CD8-positive, alpha-beta memory T cell (primary cell): ENCODE measurements around the gene CTSL. TPM values are rescaled to one million over a fixed set of nuclear protein-coding genes. Genes with fewer than 3 reads are reported as not detected.
A peak's percentile ranks its signal among the peaks of the same experiment; 100 is the strongest.

Source experiments
- CTCF ChIA-PET: fragments of 350-600 bp; sonication (Branson Sonifier 250); formaldehyde crosslinking; loops from one replicate; lab custom pipeline; 2021; ENCODE audit warnings: antibody characterized with exemption; lab: Charles Lee
- POLR2A ChIA-PET: fragments of 350-600 bp; sonication (Branson Sonifier 250); formaldehyde crosslinking; loops from one replicate; lab custom pipeline; 2021; ENCODE audit warnings: antibody characterized with exemption; lab: Charles Lee
- DNase-seq, 5 donors: peaks; one replicate each; pipeline versions ENCODE4 v3.0.0 to v3.0.0-alpha.2; 2020 to 2022; ENCODE audit warnings: mixed read lengths in 1 of 5
- H3K27ac ChIP-seq: one replicate; pipeline ENCODE4 v1.7.0; 2013; ENCODE audit warnings: low read depth, mild to moderate bottlenecking, low read length, moderate library complexity
- H3K27me3 ChIP-seq: 2 replicates; pipeline ENCODE4 v1.7.0; 2013; ENCODE audit warnings: low read length, mild to moderate bottlenecking; ENCODE audit not compliant: insufficient read depth, poor library complexity, severe bottlenecking
- H3K36me3 ChIP-seq: 2 replicates; pipeline ENCODE4 v1.7.0; 2013; ENCODE audit warnings: mild to moderate bottlenecking, low read length, moderate library complexity; ENCODE audit not compliant: insufficient read depth
- H3K4me1 ChIP-seq: 2 replicates; pipeline ENCODE4 v1.7.0; 2013; ENCODE audit warnings: mild to moderate bottlenecking, low read length, moderate library complexity; ENCODE audit not compliant: insufficient read depth
- H3K4me3 ChIP-seq: 2 replicates; pipeline ENCODE4 v1.7.0; 2013; ENCODE audit warnings: mild to moderate bottlenecking, low read length
- H3K9me3 ChIP-seq: 2 replicates; pipeline ENCODE4 v1.7.0; 2013; ENCODE audit warnings: mild to moderate bottlenecking, low read length
- H3K27ac Mint-ChIP-seq, 8 donors: one replicate each; pipeline ENCODE4 v1.8.0; 2020 to 2021; ENCODE audit warnings: mixed read lengths in 8 of 8, mild to moderate bottlenecking in 6 of 8, inconsistent platforms in 3 of 8, moderate library complexity in 3 of 8
- H3K27me3 Mint-ChIP-seq, 2 donors: one replicate each; pipeline ENCODE4 v1.8.0; 2020 to 2021; ENCODE audit warnings: mixed read lengths in 2 of 2, mild to moderate bottlenecking in 1 of 2, moderate library complexity in 1 of 2
- H3K36me3 Mint-ChIP-seq, 3 donors: one replicate each; pipeline ENCODE4 v1.8.0; 2020 to 2021; ENCODE audit warnings: mixed read lengths in 3 of 3, inconsistent platforms in 1 of 3, mild to moderate bottlenecking in 1 of 3
- H3K4me1 Mint-ChIP-seq, 3 donors: one replicate each; pipeline ENCODE4 v1.8.0; 2020 to 2021; ENCODE audit warnings: mixed read lengths in 3 of 3, inconsistent platforms in 1 of 3, mild to moderate bottlenecking in 1 of 3
- H3K4me3 Mint-ChIP-seq, 7 donors: one replicate each; pipeline ENCODE4 v1.8.0; 2020 to 2021; ENCODE audit warnings: mixed read lengths in 7 of 7, mild to moderate bottlenecking in 6 of 7, moderate library complexity in 4 of 7, inconsistent platforms in 2 of 7
- H3K9me3 Mint-ChIP-seq, 5 donors: one replicate each; pipeline ENCODE4 v1.8.0; 2020 to 2022; ENCODE audit warnings: mixed read lengths in 5 of 5, mild to moderate bottlenecking in 3 of 5, moderate library complexity in 2 of 5, inconsistent platforms in 1 of 5
- polyA plus RNA-seq: library from polyadenylated mRNA; unstranded; fragments of 300-500 nt; fragmentation: Illumina TruSeq; gene quantifications from one replicate; pipeline ENCODE4 v1.2.3, GENCODE V29; 2021
- total RNA-seq, 2 experiments: library from RNA; stranded (reverse); gene quantifications; one replicate each; pipeline ENCODE4 v1.2.3, GENCODE V29; 2021

The CTSL gene
- total and polyA plus RNA-seq, 3 experiments from 2014 or later = 0.82 to 10.7 (median 8.8) TPM

- no peak overlapping the region for H3K27ac ChIP-seq
- H3K36me3 Mint-ChIP-seq = no peaks in the 10 kb centered on the region
- no peak overlapping the region for H3K27ac Mint-ChIP-seq
- H3K9me3 Mint-ChIP-seq = peaks cover 5 to 17% (median 9%) of the 10 kb centered on the region in 5 donors
- H3K4me1 ChIP-seq = no peaks in the 10 kb centered on the region
- no peaks in the 10 kb centered on the region for H3K36me3 ChIP-seq
- ChIA-PET CTCF (no interaction called here), POLR2A (no interaction called here)
- peaks cover 6% of the 10 kb centered on the region for H3K9me3 ChIP-seq
- no peak for DNase-seq
- no peak overlapping the region for H3K4me3 ChIP-seq
- H3K4me1 Mint-ChIP-seq = no peaks in the 10 kb centered on the region
- peaks cover 0 to 3% of the 10 kb centered on the region in 2 donors for H3K27me3 Mint-ChIP-seq
- no peaks in the 10 kb centered on the region for H3K27me3 ChIP-seq
- no peak overlapping the region for H3K4me3 Mint-ChIP-seq
Measured at GRCh38 chr9:87695523-87695922, 30.4 kb upstream of the CTSL start.

GRCh38 chr9:87696641-87697040, 29.3 kb upstream of the CTSL start:
- no peaks in the 10 kb centered on the region for H3K36me3 Mint-ChIP-seq
- H3K27ac ChIP-seq = no peak overlapping the region

GRCh38 chr9:87698069-87698809, 27.7 kb upstream of the CTSL start:
- no peak overlapping the region for H3K27ac ChIP-seq
- H3K9me3 ChIP-seq = peaks cover 6% of the 10 kb centered on the region
- Mint-ChIP-seq H3K9me3 (peaks cover 5 to 7% (median 5%) of the 10 kb centered on the region in 5 donors), H3K27ac (peak overlapping the region in 1 of 8 donors; percentile 8), H3K36me3 (no peaks in the 10 kb centered on the region), H3K4me3 (no peak overlapping the region), H3K4me1 (no peaks in the 10 kb centered on the region), H3K27me3 (peaks cover 0 to 3% of the 10 kb centered on the region in 2 donors)
- ChIA-PET CTCF (no interaction called here), POLR2A (no interaction called here)
- H3K4me3 ChIP-seq = no peak overlapping the region
- H3K36me3 ChIP-seq = no peaks in the 10 kb centered on the region
- no peaks in the 10 kb centered on the region for H3K27me3 ChIP-seq
- H3K4me1 ChIP-seq = no peaks in the 10 kb centered on the region
- no peak for DNase-seq

More at GRCh38 chr9:87696641-87697040, 29.3 kb upstream of the CTSL start:
- peaks cover 0 to 3% of the 10 kb centered on the region in 2 donors for H3K27me3 Mint-ChIP-seq
- Histone ChIP-seq H3K9me3 (peaks cover 6% of the 10 kb centered on the region), H3K36me3 (no peaks in the 10 kb centered on the region), H3K27me3 (no peaks in the 10 kb centered on the region), H3K4me3 (no peak overlapping the region), H3K4me1 (no peaks in the 10 kb centered on the region)
- no peak overlapping the region for H3K27ac Mint-ChIP-seq
- DNase-seq = no peak
- H3K4me3 Mint-ChIP-seq = no peak overlapping the region
- POLR2A ChIA-PET = no interaction called here
- CTCF ChIA-PET = no interaction called here
- peaks cover 5 to 17% (median 9%) of the 10 kb centered on the region in 5 donors for H3K9me3 Mint-ChIP-seq
- no peaks in the 10 kb centered on the region for H3K4me1 Mint-ChIP-seq

GRCh38 chr9:87699835-87700234, 26.1 kb upstream of the CTSL start:
- no peaks in the 10 kb centered on the region for H3K9me3 ChIP-seq
- H3K4me3 ChIP-seq = no peak overlapping the region
- Mint-ChIP-seq H3K27ac (no peak overlapping the region), H3K36me3 (no peaks in the 10 kb centered on the region), H3K9me3 (no peaks in the 10 kb centered on the region), H3K4me3 (no peak overlapping the region), H3K4me1 (no peaks in the 10 kb centered on the region), H3K27me3 (peaks cover 0 to 3% of the 10 kb centered on the region in 2 donors)
- DNase-seq = no peak
- ChIA-PET CTCF (no interaction called here), POLR2A (no interaction called here)
- no peaks in the 10 kb centered on the region for H3K36me3 ChIP-seq
- H3K4me1 ChIP-seq = no peaks in the 10 kb centered on the region
- H3K27me3 ChIP-seq = no peaks in the 10 kb centered on the region
- no peak overlapping the region for H3K27ac ChIP-seq

- H3K4me1 Mint-ChIP-seq = no peaks in the 10 kb centered on the region
- H3K27ac Mint-ChIP-seq = no peak overlapping the region
- no peak overlapping the region for H3K4me3 Mint-ChIP-seq
- no peaks in the 10 kb centered on the region for H3K36me3 Mint-ChIP-seq
- H3K36me3 ChIP-seq = no peaks in the 10 kb centered on the region
- no peak overlapping the region for H3K27ac ChIP-seq
- no peak for DNase-seq
- no peaks in the 10 kb centered on the region for H3K9me3 Mint-ChIP-seq
- H3K4me1 ChIP-seq = no peaks in the 10 kb centered on the region
- no peaks in the 10 kb centered on the region for H3K27me3 Mint-ChIP-seq
- no peak overlapping the region for H3K4me3 ChIP-seq
- CTCF ChIA-PET = no interaction called here
- H3K9me3 ChIP-seq = no peaks in the 10 kb centered on the region
- POLR2A ChIA-PET = no interaction called here
- H3K27me3 ChIP-seq = no peaks in the 10 kb centered on the region
Measured at GRCh38 chr9:87701491-87701890, 24.4 kb upstream of the CTSL start.

DNA sequence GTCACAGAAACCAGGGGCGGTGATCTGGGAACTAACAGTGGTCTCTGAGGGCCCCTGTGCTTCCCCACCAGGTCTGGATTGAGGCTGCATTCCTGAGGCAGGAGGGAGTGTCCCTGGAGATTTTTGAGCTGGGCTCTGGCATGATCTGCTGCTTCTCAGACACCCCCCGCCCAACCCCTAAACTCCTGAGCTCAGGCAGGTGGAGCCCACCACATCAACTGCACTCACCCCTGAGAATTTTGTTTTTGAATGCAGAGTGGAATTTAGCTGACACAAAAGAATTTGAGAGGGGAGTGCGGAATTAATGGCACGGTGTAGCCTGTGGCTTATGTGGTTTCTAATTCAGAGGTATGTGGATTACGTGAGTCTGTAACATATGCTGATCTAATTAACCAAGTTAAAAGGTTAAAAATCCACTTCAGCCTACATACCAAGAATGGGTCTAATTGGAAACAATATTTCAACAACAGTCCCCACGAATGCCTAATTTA, 23.9 kb upstream of the CTSL start:
- no peaks in the 10 kb centered on the region for H3K9me3 Mint-ChIP-seq
- H3K9me3 ChIP-seq = no peaks in the 10 kb centered on the region
- no peaks in the 10 kb centered on the region for H3K4me1 ChIP-seq
- no peaks in the 10 kb centered on the region for H3K36me3 Mint-ChIP-seq
- ChIA-PET POLR2A (no interaction called here), CTCF (no interaction called here)
- no peak overlapping the region for H3K27ac ChIP-seq
- H3K27me3 Mint-ChIP-seq = no peaks in the 10 kb centered on the region
- H3K4me1 Mint-ChIP-seq = no peaks in the 10 kb centered on the region
- H3K36me3 ChIP-seq = no peaks in the 10 kb centered on the region
- no peak overlapping the region for H3K4me3 Mint-ChIP-seq
- H3K4me3 ChIP-seq = no peak overlapping the region
- no peak overlapping the region for H3K27ac Mint-ChIP-seq
- H3K27me3 ChIP-seq = no peaks in the 10 kb centered on the region
- DNase-seq = no peak

- no peaks in the 10 kb centered on the region for H3K36me3 ChIP-seq
- no peaks in the 10 kb centered on the region for H3K9me3 ChIP-seq
- H3K4me1 ChIP-seq = peaks cover 8% of the 10 kb centered on the region
- ChIA-PET POLR2A (no interaction called here), CTCF (no interaction called here)
- H3K4me1 Mint-ChIP-seq = peaks cover 0 to 3% (median 0%) of the 10 kb centered on the region in 3 donors
- no peak overlapping the region for H3K27ac Mint-ChIP-seq
- H3K27ac ChIP-seq = no peak overlapping the region
- H3K4me3 ChIP-seq = no peak overlapping the region
- no peak for DNase-seq
- H3K36me3 Mint-ChIP-seq = no peaks in the 10 kb centered on the region
- H3K27me3 Mint-ChIP-seq = no peaks in the 10 kb centered on the region
- H3K9me3 Mint-ChIP-seq = no peaks in the 10 kb centered on the region
- H3K4me3 Mint-ChIP-seq = no peak overlapping the region
- no peaks in the 10 kb centered on the region for H3K27me3 ChIP-seq
Measured at GRCh38 chr9:87702921-87703320, 23.0 kb upstream of the CTSL start.

DNA sequence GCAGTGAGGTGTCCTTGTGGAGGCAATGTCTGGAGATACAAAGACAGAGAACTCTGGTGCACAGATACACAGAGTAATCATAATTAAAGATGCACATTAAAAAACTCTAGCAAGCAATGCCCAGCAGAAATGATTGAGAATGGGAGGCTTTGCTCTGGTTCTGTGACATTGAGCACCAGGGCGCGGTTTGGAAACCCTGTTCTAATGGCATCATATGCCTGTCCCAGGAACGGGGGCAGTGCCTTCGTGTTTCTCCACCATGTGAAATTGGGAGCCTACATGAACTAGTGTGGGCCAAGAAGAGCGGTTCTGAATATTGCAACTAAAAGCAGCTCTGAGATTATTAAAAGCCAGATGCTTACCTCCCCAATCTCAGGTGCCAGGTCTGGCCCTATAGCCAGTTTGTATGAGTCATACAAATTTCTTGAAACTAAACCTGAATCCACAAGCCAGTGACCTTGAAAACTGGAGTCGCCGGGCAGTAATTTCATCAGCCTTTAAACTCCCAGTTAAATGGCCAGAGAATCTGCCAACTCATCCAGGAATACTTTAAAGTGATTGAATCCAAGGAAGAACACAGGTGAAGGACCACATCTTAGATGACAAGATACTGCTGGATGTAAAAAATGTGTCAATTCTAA, 22.2 kb upstream of the CTSL start:
- Histone ChIP-seq H3K4me1 (peaks cover 13% of the 10 kb centered on the region), H3K36me3 (no peaks in the 10 kb centered on the region), H3K27me3 (no peaks in the 10 kb centered on the region), H3K4me3 (no peak overlapping the region), H3K9me3 (no peaks in the 10 kb centered on the region), H3K27ac (no peak overlapping the region)
- Mint-ChIP-seq H3K4me1 (peaks cover 2 to 9% (median 2%) of the 10 kb centered on the region in 3 donors), H3K9me3 (no peaks in the 10 kb centered on the region), H3K4me3 (no peak overlapping the region), H3K36me3 (no peaks in the 10 kb centered on the region), H3K27me3 (no peaks in the 10 kb centered on the region), H3K27ac (no peak overlapping the region)
- ChIA-PET CTCF (no interaction called here), POLR2A (no interaction called here)
- no peak for DNase-seq
